SU-DHL-6 (cell line): ENCODE results near the gene ATG2B.

Experiments
- CTCF ChIP-seq: fragments of 200-600 bp; sonication (generic); IDR thresholded peaks from one replicate; pipeline ENCODE4 v1.5.1; 2017; ENCODE audit warnings: antibody characterized with exemption, mild to moderate bottlenecking, low read length, moderate library complexity; ENCODE audit not compliant: insufficient read depth, poor library complexity, severe bottlenecking
- EZH2phosphoT487 ChIP-seq: fragments of 200-600 bp; sonication (generic), shearing (Covaris generic); conservative IDR thresholded peaks from 2 replicates; pipeline ENCODE4 v1.6.1; 2018; ENCODE audit warnings: mild to moderate bottlenecking, antibody characterized with exemption, low read length, moderate library complexity, mixed read lengths

GRCh38 chr14:96368534-96368933 lies 5.4 kb upstream of the ATG2B start:
- TF ChIP-seq CTCF: no peak
- TF ChIP-seq EZH2phosphoT487: no peak
